ENCODE data around the gene HAPSTR1. TPM values are rescaled to one million over a fixed set of nuclear protein-coding genes. Genes with fewer than 3 reads are reported as not detected.
A peak's percentile ranks its signal among the peaks of the same experiment; 100 is the strongest.

Gene HAPSTR1
- total and polyA plus RNA-seq, 2 of the 13 experiments (the other 11 are each of a cell fraction or from before 2014, with no cell fraction given), result 25.2 to 83.2 TPM

GRCh38 chr16:9134739-9135138 is 43.3 kb downstream of the HAPSTR1 start (continued):
- TF ChIP-seq CREBL2 (CRISPR knock-in tag; IDR thresholded peaks at IDR 0.05; ENCODE audit: borderline replicate concordance) (0 out of 2 replicates have a peak, but pooled peaks have one; percentile 41), STAG1 (CRISPR knock-in tag; IDR thresholded peaks at IDR 0.05) (peak; percentile 97), MBD4 (IDR thresholded peaks at IDR 0.05; ENCODE audit: borderline replicate concordance, low read length) (no peak), ETV5 (CRISPR knock-in tag; IDR thresholded peaks at IDR 0.05; ENCODE audit: borderline replicate concordance) (peak; percentile 14; the same call in 1 of the 2 replicates), ARID3A (IDR thresholded peaks at IDR 0.05; ENCODE audit: low read depth, low read length) (no peak), IKZF4 (CRISPR knock-in tag; IDR thresholded peaks at IDR 0.05; ENCODE audit: borderline replicate concordance, low read depth, not compliant biosample characterization) (peak; percentile 35), MTF2 (CRISPR knock-in tag; IDR thresholded peaks at IDR 0.05; ENCODE audit: borderline replicate concordance) (no peak), CEBPG (CRISPR knock-in tag; IDR thresholded peaks at IDR 0.05) (peak; percentile 11; the same call in 1 of the 2 replicates), KLF15 (CRISPR knock-in tag; IDR thresholded peaks at IDR 0.05; ENCODE audit: borderline replicate concordance) (no peak), YEATS4 (CRISPR knock-in tag; IDR thresholded peaks at IDR 0.05; ENCODE audit: borderline replicate concordance) (no peak), PRMT3 (CRISPR knock-in tag; IDR thresholded peaks at IDR 0.05; ENCODE audit: borderline replicate concordance, low read depth) (no peak), ZNF205 (CRISPR knock-in tag; IDR thresholded peaks at IDR 0.05) (peak; percentile 21; the same call in 1 of the 2 replicates), EHMT2 (IDR thresholded peaks at IDR 0.05; ENCODE audit: borderline replicate concordance, low read depth, low read length) (no peak), KIAA2018 (CRISPR knock-in tag; IDR thresholded peaks at IDR 0.05; ENCODE audit: borderline replicate concordance) (no peak), E2F2 (CRISPR knock-in tag; IDR thresholded peaks at IDR 0.05; ENCODE audit: borderline replicate concordance) (0 out of 2 replicates have a peak, but pooled peaks have one; percentile 49)
